Brain microvascular endothelial cell (primary cell): ENCODE measurements around the gene CAMTA1.

Experiments
- DNase-seq: peaks from one replicate; pipeline ENCODE4 v3.0.0-alpha.2; 2020
- H3K27ac ChIP-seq: fragments of 250-450 bp; sonication (Bioruptor Pico); 2 replicates; pipeline ENCODE4 v1.5.1; 2020; ENCODE audit warnings: mild to moderate bottlenecking, moderate library complexity
- H3K27me3 ChIP-seq: fragments of 250-450 bp; sonication (Bioruptor Pico); replicated peaks from 2 replicates; pipeline ENCODE4 v1.5.1; 2020; ENCODE audit warnings: mild to moderate bottlenecking
- H3K36me3 ChIP-seq: fragments of 250-450 bp; sonication (Bioruptor Pico); replicated peaks from 2 replicates; pipeline ENCODE4 v1.5.1; 2020; ENCODE audit warnings: mild to moderate bottlenecking
- H3K4me3 ChIP-seq: 2 replicates; pipeline ENCODE4 v1.5.1; 2011; ENCODE audit warnings: low read depth, mild to moderate bottlenecking, control low read depth, low read length, moderate library complexity
- CTCF ChIP-seq: IDR thresholded peaks from 2 replicates; pipeline ENCODE4 v1.5.1; 2011; ENCODE audit warnings: low read depth, mild to moderate bottlenecking, moderate library complexity, low read length, control low read depth, inconsistent platforms; ENCODE audit errors: missing control alignments
- in situ Hi-C: cut with HindIII; loops from 2 replicates; pipeline ENCODE4 v1.10.0; 2017; ENCODE audit warnings: low sequenced_read_pairs, low pct_ligation_motif_present

The CAMTA1 gene

GRCh38 chr1:7566417-7567375 is 781.4 kb downstream of the CAMTA1 start:
- H3K27me3 ChIP-seq = no peaks in the 10 kb centered on the region
- DNase-seq = no peak
- in situ Hi-C loops = no loop called here
- TF ChIP-seq CTCF = no peak
- no peak overlapping the region for H3K27ac ChIP-seq
- H3K36me3 ChIP-seq = no peaks in the 10 kb centered on the region
- no peak overlapping the region for H3K4me3 ChIP-seq

GRCh38 chr1:7567376-7567775 is 782.1 kb downstream of the CAMTA1 start:
- Histone ChIP-seq H3K27ac (no peak overlapping the region), H3K36me3 (no peaks in the 10 kb centered on the region), H3K4me3 (no peak overlapping the region), H3K27me3 (no peaks in the 10 kb centered on the region)
- DNase-seq = no peak
- in situ Hi-C loops = no loop called here
- TF ChIP-seq CTCF = no peak

- H3K27ac ChIP-seq = no peak overlapping the region
- DNase-seq = no peak
- H3K36me3 ChIP-seq = no peaks in the 10 kb centered on the region
- H3K4me3 ChIP-seq = no peak overlapping the region
- no peaks in the 10 kb centered on the region for H3K27me3 ChIP-seq
- no peak for TF ChIP-seq CTCF
- in situ Hi-C loops = no loop called here
These were observed 782.8 kb downstream of the CAMTA1 start for GRCh38 chr1:7568053-7568452.

GRCh38 chr1:7568901-7569524 is 783.8 kb downstream of the CAMTA1 start:
- Histone ChIP-seq H3K27me3 (no peaks in the 10 kb centered on the region), H3K27ac (no peak overlapping the region), H3K36me3 (no peaks in the 10 kb centered on the region), H3K4me3 (no peak overlapping the region)
- in situ Hi-C loops = no loop called here
- no peak for DNase-seq
- TF ChIP-seq CTCF = no peak

GRCh38 chr1:7570311-7570710 is 785.1 kb downstream of the CAMTA1 start:
- no peaks in the 10 kb centered on the region for H3K27me3 ChIP-seq
- no peak for TF ChIP-seq CTCF
- in situ Hi-C loops = no loop called here
- no peak overlapping the region for H3K4me3 ChIP-seq
- DNase-seq = no peak
- H3K36me3 ChIP-seq = no peaks in the 10 kb centered on the region
- H3K27ac ChIP-seq = no peak overlapping the region
